WTC11 (cell line): ENCODE results near the gene BAZ2A.

Experiments used
- ATF2 ChIP-seq: sonication (generic); formaldehyde crosslinking; IDR thresholded peaks from 2 replicates; pipeline ENCODE4 v1.8.1; 2022; ENCODE audit warnings: low read depth, missing genetic modification reagents, borderline replicate concordance
- CTCF ChIP-seq: fragments of 200-600 bp; IDR thresholded peaks from 2 replicates; pipeline ENCODE4 v1.8.0; 2022; ENCODE audit warnings: antibody characterized with exemption
- JUN ChIP-seq: sonication (generic); formaldehyde crosslinking; IDR thresholded peaks from 2 replicates; pipeline ENCODE4 v1.8.0; 2023; ENCODE audit warnings: mild to moderate bottlenecking, missing genetic modification reagents
- MAX ChIP-seq: sonication (generic); formaldehyde crosslinking; IDR thresholded peaks from 2 replicates; pipeline ENCODE4 v1.8.0; 2022; ENCODE audit warnings: mild to moderate bottlenecking, missing genetic modification reagents
- NR1H2 ChIP-seq: sonication (generic); formaldehyde crosslinking; IDR thresholded peaks from 2 replicates; pipeline ENCODE4 v1.9.0; 2021; ENCODE audit warnings: mild to moderate bottlenecking, moderate library complexity, missing genetic modification reagents
- SP1 ChIP-seq: sonication (generic); formaldehyde crosslinking; conservative IDR thresholded peaks from 2 replicates; pipeline ENCODE4 v1.8.1; 2022; ENCODE audit warnings: missing genetic modification reagents
- USF2 ChIP-seq: sonication (generic); formaldehyde crosslinking; IDR thresholded peaks from 2 replicates; pipeline ENCODE4 v1.8.1; 2023; ENCODE audit warnings: mild to moderate bottlenecking, missing genetic modification reagents, moderate library complexity
- ZBTB21 ChIP-seq: sonication (generic); formaldehyde crosslinking; IDR thresholded peaks from 2 replicates; pipeline ENCODE4 v1.8.1; 2023; ENCODE audit warnings: mild to moderate bottlenecking, missing genetic modification reagents, borderline replicate concordance
- ZNF281 ChIP-seq: sonication (generic); formaldehyde crosslinking; IDR thresholded peaks from 2 replicates; pipeline ENCODE4 v1.8.0; 2023; ENCODE audit warnings: mild to moderate bottlenecking, missing genetic modification reagents
- ZNF317 ChIP-seq: sonication (generic); formaldehyde crosslinking; IDR thresholded peaks from 2 replicates; pipeline ENCODE4 v1.8.1; 2023; ENCODE audit warnings: low read depth, mild to moderate bottlenecking, moderate library complexity, missing genetic modification reagents, borderline replicate concordance
- ZSCAN18 ChIP-seq: fragments of 250-450 bp; sonication (Bioruptor Pico); IDR thresholded peaks from 2 replicates; pipeline ENCODE4 v2.1.2; 2022; ENCODE audit warnings: mild to moderate bottlenecking, moderate library complexity

- TF ChIP-seq USF2 (CRISPR knock-in tag), result no peak
- no peak for TF ChIP-seq MAX (CRISPR knock-in tag)
- no peak for TF ChIP-seq CTCF
- TF ChIP-seq JUN, result no peak
- TF ChIP-seq ATF2, result no peak
- TF ChIP-seq ZSCAN18, result no peak
- no peak for TF ChIP-seq SP1 (CRISPR knock-in tag)
- TF ChIP-seq ZNF317 (CRISPR knock-in tag), result no peak
- TF ChIP-seq NR1H2 (CRISPR knock-in tag), result no peak
- TF ChIP-seq ZNF281, result no peak
- no peak for TF ChIP-seq ZBTB21
Measured at GRCh38 chr12:56596815-56597214, 33.3 kb downstream of the BAZ2A start.
